CD4-positive, alpha-beta memory T cell (primary cell): Measurements from ENCODE around the gene GTF3C1. TPM values are rescaled to one million over a fixed set of nuclear protein-coding genes. Genes with fewer than 3 reads are reported as not detected.

Experiments
- CTCF ChIA-PET: fragments of 350-600 bp; sonication (Branson Sonifier 250); formaldehyde crosslinking; loops from one replicate; lab custom pipeline; 2021; ENCODE audit warnings: inconsistent platforms; ENCODE audit not compliant: partially characterized antibody; lab: Charles Lee
- POLR2A ChIA-PET: fragments of 350-600 bp; sonication (Branson Sonifier 250); formaldehyde crosslinking; loops from one replicate; lab custom pipeline; 2021; ENCODE audit not compliant: partially characterized antibody; lab: Charles Lee
- DNase-seq, 5 donors: peaks; one replicate each; pipeline versions ENCODE4 v3.0.0 to v3.0.0-alpha.2; 2020 to 2022; ENCODE audit warnings: mixed read lengths in 1 of 5
- H3K27ac ChIP-seq: one replicate; pipeline ENCODE4 v1.7.0; 2013; ENCODE audit warnings: low read depth, low read length
- H3K27me3 ChIP-seq: 2 replicates; pipeline ENCODE4 v1.7.0; 2013; ENCODE audit warnings: mild to moderate bottlenecking, low read length, moderate library complexity; ENCODE audit not compliant: insufficient read depth
- H3K36me3 ChIP-seq: 2 replicates; pipeline ENCODE4 v1.7.0; 2013; ENCODE audit warnings: mild to moderate bottlenecking, low read length, moderate library complexity; ENCODE audit not compliant: insufficient read depth
- H3K4me1 ChIP-seq: 2 replicates; pipeline ENCODE4 v1.7.0; 2013; ENCODE audit warnings: mild to moderate bottlenecking, low read length, moderate library complexity; ENCODE audit not compliant: insufficient read depth
- H3K4me3 ChIP-seq, 2 donors: one replicate each; pipeline ENCODE4 v1.7.0; 2013; ENCODE audit warnings: low read length in 2 of 2, mild to moderate bottlenecking in 1 of 2
- H3K9me3 ChIP-seq, 2 donors: one replicate each; pipeline ENCODE4 v1.7.0; 2013; ENCODE audit warnings: low read length in 2 of 2, control low read depth in 1 of 2; ENCODE audit not compliant: control insufficient read depth in 1 of 2
- H3K27ac Mint-ChIP-seq, 7 donors: one replicate each; pipeline ENCODE4 v1.8.0; 2020 to 2021; ENCODE audit warnings: mixed read lengths in 7 of 7, mild to moderate bottlenecking in 6 of 7, inconsistent platforms in 3 of 7, moderate library complexity in 3 of 7
- H3K27me3 Mint-ChIP-seq, 2 donors: one replicate each; pipeline ENCODE4 v1.8.0; 2020 to 2021; ENCODE audit warnings: mixed read lengths in 2 of 2
- H3K36me3 Mint-ChIP-seq, 2 donors: one replicate each; pipeline ENCODE4 v1.8.0; 2020 to 2021; ENCODE audit warnings: mixed read lengths in 2 of 2, inconsistent platforms in 1 of 2, mild to moderate bottlenecking in 1 of 2
- H3K4me1 Mint-ChIP-seq, 4 donors: one replicate each; pipeline ENCODE4 v1.8.0; 2020 to 2021; ENCODE audit warnings: mixed read lengths in 4 of 4, mild to moderate bottlenecking in 1 of 4
- H3K4me3 Mint-ChIP-seq, 8 donors: one replicate each; pipeline ENCODE4 v1.8.0; 2020 to 2021; ENCODE audit warnings: mixed read lengths in 8 of 8, mild to moderate bottlenecking in 7 of 8, moderate library complexity in 6 of 8, inconsistent platforms in 3 of 8
- H3K9me3 Mint-ChIP-seq, 8 donors: one replicate each; pipeline ENCODE4 v1.8.0; 2020 to 2021; ENCODE audit warnings: mixed read lengths in 8 of 8, mild to moderate bottlenecking in 5 of 8, inconsistent platforms in 3 of 8, moderate library complexity in 1 of 8
- intact Hi-C: fragments of 100-400 bp; cut with micrococcal nuclease; formaldehyde crosslinking; loops from one replicate; pipeline ENCODE4 v1.15.1; 2023
- polyA plus RNA-seq, 2 donors: library from polyadenylated mRNA; unstranded; fragments of 300-500 nt; fragmentation: Illumina TruSeq; gene quantifications; one replicate each; pipeline ENCODE4 v1.2.3, GENCODE V29; 2021
- total RNA-seq, 2 experiments: library from RNA; stranded (reverse); gene quantifications; one replicate each; pipeline ENCODE4 v1.2.3, GENCODE V29; 2021

The GTF3C1 gene
- total RNA-seq (10 to 100 TPM; 48.9 to 53.1 TPM), polyA plus RNA-seq (10 to 100 TPM in 1 of 2 donors, 1 to 10 TPM in 1; 4.8 to 30.1 TPM)

- CTCF ChIA-PET: no interaction called here
- Mint-ChIP-seq H3K27ac (peak within 1 kb of the TSS; percentile 97 to 100 (median 99)), H3K4me3 (peak within 1 kb of the TSS; percentile 94 to 100 (median 98)), H3K27me3 (no peaks in the 10 kb centered on the region), H3K36me3 (peaks cover 10 to 23% of the 10 kb centered on the region in 2 donors), H3K4me1 (peaks cover 23 to 51% (median 37%) of the 10 kb centered on the region in 4 donors), H3K9me3 (peaks cover 0 to 2% (median 0%) of the 10 kb centered on the region in 8 donors)
- no peaks in the 10 kb centered on the region for H3K27me3 ChIP-seq
- peak within 1 kb of the TSS; percentile 88 to 100 for H3K4me3 ChIP-seq
- POLR2A ChIA-PET: interaction anchor here (0.6 to 2.3 kb wide), 10 partner anchors 10 to 348 kb away, joined by 3 to 7 read pairs (median 4); partner anchors contain the start of gene IL21R
- no peaks in the 10 kb centered on the region for H3K9me3 ChIP-seq
- DNase-seq: peak; percentile 100
- peaks cover 10% of the 10 kb centered on the region for H3K36me3 ChIP-seq
- H3K27ac ChIP-seq: peak within 1 kb of the TSS; percentile 84
- intact Hi-C loops: loop anchor here (1.0 kb wide), 1 partner anchor 104 kb away; no protein-coding TSS in a partner anchor
- peaks cover 40% of the 10 kb centered on the region for H3K4me1 ChIP-seq
Observed at GRCh38 chr16:27549746-27550581, at the start of gene GTF3C1, which contains the start of gene KATNIP. Gene GTF3C1, minus strand, starts transcription at chr16:27549913. Its CDS starts 23 bp downstream, at chr16:27549890. Gene KATNIP, plus strand, starts transcription at chr16:27550144. Its CDS starts 27 bp downstream, at chr16:27550171.

- no peak overlapping the region for H3K27ac ChIP-seq
- no peaks in the 10 kb centered on the region for H3K4me1 ChIP-seq
- no peak overlapping the region for H3K4me3 Mint-ChIP-seq
- peaks cover 5 to 10% of the 10 kb centered on the region in 2 donors for H3K36me3 Mint-ChIP-seq
- H3K9me3 ChIP-seq: no peaks in the 10 kb centered on the region
- no peaks in the 10 kb centered on the region for H3K9me3 Mint-ChIP-seq
- H3K4me1 Mint-ChIP-seq: peaks cover 0 to 2% (median 0%) of the 10 kb centered on the region in 4 donors
- H3K27me3 Mint-ChIP-seq: no peaks in the 10 kb centered on the region
- CTCF ChIA-PET: no interaction called here
- no peaks in the 10 kb centered on the region for H3K27me3 ChIP-seq
- no peak overlapping the region for H3K4me3 ChIP-seq
- DNase-seq: no peak
- POLR2A ChIA-PET: no interaction called here
- H3K27ac Mint-ChIP-seq: no peak overlapping the region
- H3K36me3 ChIP-seq: no peaks in the 10 kb centered on the region
- intact Hi-C loops: no loop called here
Observed at GRCh38 chr16:27598931-27599565, 49.3 kb upstream of the GTF3C1 start.

- peak overlapping the region in 1 of 7 donors; percentile 41 for H3K27ac Mint-ChIP-seq
- H3K27me3 ChIP-seq: no peaks in the 10 kb centered on the region
- no peaks in the 10 kb centered on the region for H3K9me3 ChIP-seq
- H3K9me3 Mint-ChIP-seq: no peaks in the 10 kb centered on the region
- H3K4me3 ChIP-seq: no peak overlapping the region
- peaks cover 5 to 10% of the 10 kb centered on the region in 2 donors for H3K36me3 Mint-ChIP-seq
- intact Hi-C loops: no loop called here
- peaks cover 0 to 2% (median 0%) of the 10 kb centered on the region in 4 donors for H3K4me1 Mint-ChIP-seq
- POLR2A ChIA-PET: no interaction called here
- no peak overlapping the region for H3K4me3 Mint-ChIP-seq
- no peaks in the 10 kb centered on the region for H3K36me3 ChIP-seq
- DNase-seq: no peak
- no peaks in the 10 kb centered on the region for H3K27me3 Mint-ChIP-seq
- H3K4me1 ChIP-seq: no peaks in the 10 kb centered on the region
- H3K27ac ChIP-seq: no peak overlapping the region
- CTCF ChIA-PET: no interaction called here
Observed at GRCh38 chr16:27598220-27598619, 48.5 kb upstream of the GTF3C1 start.

- CTCF ChIA-PET: no interaction called here
Observed at GRCh38 chr16:27597361-27597760, 47.6 kb upstream of the GTF3C1 start.

GRCh38 chr16:27596411-27596810, 46.7 kb upstream of the GTF3C1 start:
- Histone ChIP-seq H3K27me3 (no peaks in the 10 kb centered on the region), H3K27ac (no peak overlapping the region), H3K36me3 (no peaks in the 10 kb centered on the region), H3K4me1 (no peaks in the 10 kb centered on the region), H3K9me3 (no peaks in the 10 kb centered on the region), H3K4me3 (no peak overlapping the region)
- Mint-ChIP-seq H3K36me3 (peaks cover 11 to 16% of the 10 kb centered on the region in 2 donors), H3K27me3 (no peaks in the 10 kb centered on the region), H3K4me1 (peaks cover 0 to 2% (median under 1%) of the 10 kb centered on the region in 4 donors), H3K4me3 (no peak overlapping the region), H3K27ac (no peak overlapping the region), H3K9me3 (no peaks in the 10 kb centered on the region)
- intact Hi-C loops: no loop called here
- DNase-seq: no peak
- POLR2A ChIA-PET: no interaction called here
- CTCF ChIA-PET: no interaction called here

More at GRCh38 chr16:27597361-27597760, 47.6 kb upstream of the GTF3C1 start:
- no peak for DNase-seq
- Histone ChIP-seq H3K27me3 (no peaks in the 10 kb centered on the region), H3K36me3 (no peaks in the 10 kb centered on the region), H3K9me3 (no peaks in the 10 kb centered on the region), H3K4me3 (no peak overlapping the region), H3K4me1 (no peaks in the 10 kb centered on the region), H3K27ac (no peak overlapping the region)
- no peaks in the 10 kb centered on the region for H3K9me3 Mint-ChIP-seq
- H3K36me3 Mint-ChIP-seq: peaks cover 5 to 10% of the 10 kb centered on the region in 2 donors
- POLR2A ChIA-PET: no interaction called here
- H3K4me3 Mint-ChIP-seq: no peak overlapping the region
- H3K27ac Mint-ChIP-seq: no peak overlapping the region
- H3K4me1 Mint-ChIP-seq: peaks cover 0 to 2% (median 0%) of the 10 kb centered on the region in 4 donors
- intact Hi-C loops: no loop called here
- H3K27me3 Mint-ChIP-seq: no peaks in the 10 kb centered on the region

- Mint-ChIP-seq H3K27ac (peak overlapping the region in 1 of 7 donors; percentile 65), H3K9me3 (no peaks in the 10 kb centered on the region)
Observed at GRCh38 chr16:27595993-27596392, 46.3 kb upstream of the GTF3C1 start.

GRCh38 chr16:27595475-27595874, 45.8 kb upstream of the GTF3C1 start:
- Mint-ChIP-seq H3K4me1 (peaks cover 0 to 2% (median under 1%) of the 10 kb centered on the region in 4 donors), H3K4me3 (no peak overlapping the region), H3K36me3 (peaks cover 11 to 16% of the 10 kb centered on the region in 2 donors), H3K9me3 (peaks cover 0 to 2% (median 0%) of the 10 kb centered on the region in 8 donors), H3K27ac (peak overlapping the region in 1 of 7 donors; percentile 4), H3K27me3 (no peaks in the 10 kb centered on the region)
- intact Hi-C loops: no loop called here
- Histone ChIP-seq H3K27me3 (no peaks in the 10 kb centered on the region), H3K9me3 (no peaks in the 10 kb centered on the region), H3K27ac (no peak overlapping the region), H3K36me3 (no peaks in the 10 kb centered on the region), H3K4me3 (no peak overlapping the region), H3K4me1 (no peaks in the 10 kb centered on the region)
- DNase-seq: no peak
- ChIA-PET CTCF (no interaction called here), POLR2A (no interaction called here)

More at GRCh38 chr16:27595993-27596392, 46.3 kb upstream of the GTF3C1 start:
- Histone ChIP-seq H3K27ac (no peak overlapping the region), H3K9me3 (no peaks in the 10 kb centered on the region), H3K4me3 (no peak overlapping the region), H3K36me3 (no peaks in the 10 kb centered on the region), H3K4me1 (no peaks in the 10 kb centered on the region), H3K27me3 (no peaks in the 10 kb centered on the region)
- no peak overlapping the region for H3K4me3 Mint-ChIP-seq
- no peak for DNase-seq
- CTCF ChIA-PET: no interaction called here
- peaks cover 0 to 2% (median under 1%) of the 10 kb centered on the region in 4 donors for H3K4me1 Mint-ChIP-seq
- H3K36me3 Mint-ChIP-seq: peaks cover 11 to 14% of the 10 kb centered on the region in 2 donors
- intact Hi-C loops: no loop called here
- POLR2A ChIA-PET: no interaction called here
- no peaks in the 10 kb centered on the region for H3K27me3 Mint-ChIP-seq
